Non-pigmented ciliary epithelial cell (primary cell): ENCODE measurements around the gene AVEN.
"Not testable (repeated sequence)": the region's sequence is repeated elsewhere in the genome, so short reads cannot be mapped to it uniquely, and the experiment has no call there.

Source experiments
- DNase-seq: peaks from one replicate; pipeline ENCODE4 v3.0.0-alpha.2; 2010; ENCODE audit warnings: low read depth

Gene AVEN

GRCh38 chr15:33848011-33848410, 191.0 kb downstream of the AVEN start:
- DNase-seq = no peak

GRCh38 chr15:33846862-33847261, 192.1 kb downstream of the AVEN start:
- no peak for DNase-seq

GRCh38 chr15:33846142-33846541, 192.9 kb downstream of the AVEN start:
- no peak for DNase-seq

- DNase-seq = no peak
Observed at GRCh38 chr15:33844597-33844996, 194.4 kb downstream of the AVEN start.

- no peak for DNase-seq
Observed at GRCh38 chr15:33844186-33844585, 194.8 kb downstream of the AVEN start.

DNA sequence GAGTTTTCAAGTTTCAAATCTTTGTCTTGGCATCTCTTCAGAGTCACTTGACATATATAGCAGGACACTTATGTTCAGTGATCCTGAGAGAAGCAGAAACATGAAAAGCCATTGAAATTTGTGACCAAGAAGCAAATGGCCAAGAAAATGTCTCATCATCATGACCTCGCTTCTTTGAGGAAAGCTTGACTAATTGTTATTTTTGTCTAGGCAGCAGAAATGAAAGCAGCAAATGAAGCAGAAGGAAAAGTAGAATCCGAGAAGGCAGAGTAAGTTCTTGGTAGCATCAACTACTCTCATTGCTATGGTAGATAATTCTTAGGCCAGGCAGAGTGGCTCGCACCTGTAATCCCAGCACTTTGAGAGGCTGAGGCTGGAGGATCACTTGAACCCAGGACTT, 198.4 kb downstream of the AVEN start:
- no peak for DNase-seq

DNA sequence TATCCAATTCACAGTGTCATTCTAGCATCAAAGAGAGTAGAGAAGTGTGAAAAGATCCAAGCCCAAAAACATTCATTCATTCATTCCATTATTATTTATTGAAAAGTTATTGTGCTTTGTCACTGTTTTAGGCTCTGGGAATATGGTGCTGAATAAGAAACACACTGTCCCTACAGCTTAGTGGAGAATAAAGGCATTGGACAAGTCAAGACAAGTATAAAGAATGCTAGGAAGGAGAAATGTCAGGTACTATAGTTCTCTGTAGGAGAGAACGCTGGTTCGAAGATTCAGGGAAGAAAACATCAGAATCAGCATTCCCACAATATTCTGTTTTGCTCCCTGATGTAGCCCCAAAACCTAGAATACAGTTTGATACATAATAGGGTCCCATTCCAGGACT, 199.5 kb downstream of the AVEN start:
- no peak for DNase-seq

DNA sequence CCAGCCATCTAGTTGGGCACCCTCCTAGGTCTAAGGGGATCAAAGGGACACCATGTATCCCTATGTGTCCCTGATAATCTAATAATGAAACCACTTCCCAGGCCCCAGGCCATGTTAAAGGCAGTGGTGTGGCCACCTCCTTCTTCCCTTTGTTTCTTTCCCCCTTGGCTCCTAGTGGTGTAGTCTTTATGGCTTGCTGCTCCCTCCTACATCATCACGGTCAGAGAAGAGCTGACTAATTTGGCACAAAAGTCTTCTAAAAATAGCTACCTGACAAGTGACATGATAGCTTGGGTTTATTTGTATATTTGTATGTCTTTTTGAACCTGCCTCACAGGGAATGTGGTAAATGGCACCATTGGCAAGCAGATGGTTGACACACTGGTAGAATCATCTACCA, 201.7 kb downstream of the AVEN start:
- no peak for DNase-seq

DNA sequence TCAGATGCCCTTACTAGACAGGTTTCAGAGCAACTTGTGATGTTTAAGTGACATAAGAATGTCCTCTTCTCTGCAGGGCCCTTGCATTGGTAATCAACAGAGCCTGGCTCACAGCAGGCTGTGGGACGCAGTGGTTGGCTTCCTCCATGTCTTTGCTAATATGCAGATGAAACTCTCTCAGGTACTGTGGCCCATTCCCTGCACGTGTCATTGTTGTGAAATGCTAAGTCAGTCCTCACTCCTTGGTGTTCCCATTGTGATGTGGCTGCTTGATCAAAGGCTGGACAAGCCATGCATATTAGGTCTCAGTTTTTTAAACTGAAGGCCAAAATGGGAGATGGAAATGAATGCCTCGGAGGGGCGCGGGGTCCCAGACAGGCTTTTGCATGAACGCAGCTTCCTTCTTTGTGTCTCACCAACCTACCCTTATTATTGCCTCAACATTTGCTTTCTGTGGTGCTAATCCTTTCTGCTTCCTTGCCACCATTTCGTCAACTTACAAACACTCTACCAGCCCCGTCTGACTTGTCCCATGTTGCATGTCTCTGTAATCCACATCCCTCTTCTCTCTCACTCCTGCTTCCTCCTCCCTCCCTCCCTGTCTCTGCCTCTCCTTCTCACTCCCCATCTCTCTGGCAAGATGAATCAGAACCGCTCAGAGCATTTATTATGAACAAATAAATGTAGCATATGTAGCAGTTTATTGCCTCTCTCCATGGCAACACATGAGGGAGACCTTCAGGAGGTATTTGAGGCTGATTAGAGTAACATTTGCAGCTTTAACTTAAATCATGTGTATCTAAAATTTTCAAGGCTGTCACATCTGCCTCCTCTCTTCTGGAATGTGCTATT, 203.9 kb downstream of the AVEN start:
- DNase-seq = no peak

DNA sequence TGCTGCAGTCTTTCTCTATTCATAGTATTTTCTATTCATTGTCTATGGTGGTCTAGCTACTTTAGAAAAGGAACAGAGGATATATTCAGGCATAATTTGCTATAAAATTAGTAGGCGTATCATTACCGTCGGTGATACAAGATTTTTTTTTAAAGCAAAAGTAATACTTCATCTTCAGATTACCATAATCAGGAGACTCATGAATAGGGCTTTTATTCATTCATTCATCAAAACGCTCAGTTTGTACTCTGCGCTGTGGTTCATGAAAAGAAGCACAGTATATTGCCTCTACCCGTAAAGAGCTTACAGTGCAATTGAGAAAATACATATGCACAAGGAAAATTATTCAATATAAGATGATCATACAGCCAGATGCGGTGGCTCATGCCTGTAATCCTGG, 207.4 kb downstream of the AVEN start:
- DNase-seq = no peak

- DNase-seq = no peak
Observed at GRCh38 chr15:33830351-33830750, 208.7 kb downstream of the AVEN start.

- DNase-seq = no peak
Observed at GRCh38 chr15:33826201-33826600, 212.8 kb downstream of the AVEN start.

GRCh38 chr15:33825453-33825852, 213.6 kb downstream of the AVEN start:
- DNase-seq = no peak

DNA sequence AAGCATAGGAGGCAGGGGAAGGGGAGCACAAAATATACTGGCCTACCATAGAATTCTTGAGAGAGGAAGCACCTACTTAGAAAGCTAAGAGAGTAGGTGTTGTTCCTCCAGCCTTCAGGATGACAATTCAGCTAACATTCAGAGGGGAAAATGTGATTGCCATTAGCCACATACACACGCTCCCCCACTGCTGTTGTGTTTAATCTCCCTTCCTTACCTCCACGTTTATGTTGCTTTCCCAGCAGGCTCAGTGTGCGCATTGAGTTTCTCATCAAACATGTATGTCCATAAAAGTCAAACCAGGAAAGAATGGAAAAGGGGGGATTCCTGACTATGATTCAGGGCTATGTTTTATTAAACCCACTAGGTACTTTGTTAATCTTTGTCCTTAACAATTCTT, 215.9 kb downstream of the AVEN start:
- DNase-seq = no peak

DNA sequence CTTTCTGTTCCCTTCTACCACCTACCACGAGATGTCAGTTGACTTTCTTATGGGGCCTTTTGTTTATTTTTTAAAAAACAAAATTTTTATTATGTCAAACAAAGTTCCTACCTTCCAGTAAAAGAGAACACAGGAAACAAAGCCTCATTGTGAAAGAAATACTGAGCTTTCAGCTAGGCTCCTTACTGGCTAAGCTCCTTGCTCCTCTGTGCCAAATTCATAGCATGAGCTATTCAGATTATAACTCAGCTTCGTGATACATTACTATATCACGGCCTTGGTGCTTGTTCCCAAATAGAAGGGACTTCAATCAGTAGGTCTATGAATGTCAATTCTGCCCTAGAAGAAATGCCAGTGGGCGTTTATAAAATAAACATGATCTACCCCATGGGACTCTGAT, 216.5 kb downstream of the AVEN start:
- no peak for DNase-seq

GRCh38 chr15:33819499-33819898, 219.5 kb downstream of the AVEN start:
- not testable (repeated sequence) for DNase-seq
